Spleen (tissue), 7 donors: ENCODE data around the gene TAGLN3.

Experiments
- POLR2A ChIP-seq, 3 donors: fragments of 450-650 bp; IDR thresholded peaks; one replicate each; pipeline ENCODE4 v1.5.1; 2017; ENCODE audit warnings: antibody characterized with exemption in 3 of 3, mild to moderate bottlenecking in 1 of 3
- TF ChIP-seq, protein P1 (sequence below), 11 experiments: fragments of 200-600 bp in 7 of 11; fragments of 450-650 bp in 4 of 11; sonication (generic) in 4 of 11; IDR thresholded peaks in 8 of 11; conservative IDR thresholded peaks in 3 of 11; 1 replicate in 7 of 11; 2 replicates in 4 of 11; pipeline versions ENCODE4 v1.4.0 to v1.8.0; 2016 to 2021; ENCODE audit warnings: antibody characterized with exemption in 11 of 11, inconsistent platforms in 4 of 11, mild to moderate bottlenecking in 1 of 11
- donor health status: DM: no; HTN: no; CAD: no; lungs with moderate emphysema.
- donor health status: DM: no; HTN: no; CAD: no.
- donor health status: DM: no; HTN: no; CAD: no.

DNA sequence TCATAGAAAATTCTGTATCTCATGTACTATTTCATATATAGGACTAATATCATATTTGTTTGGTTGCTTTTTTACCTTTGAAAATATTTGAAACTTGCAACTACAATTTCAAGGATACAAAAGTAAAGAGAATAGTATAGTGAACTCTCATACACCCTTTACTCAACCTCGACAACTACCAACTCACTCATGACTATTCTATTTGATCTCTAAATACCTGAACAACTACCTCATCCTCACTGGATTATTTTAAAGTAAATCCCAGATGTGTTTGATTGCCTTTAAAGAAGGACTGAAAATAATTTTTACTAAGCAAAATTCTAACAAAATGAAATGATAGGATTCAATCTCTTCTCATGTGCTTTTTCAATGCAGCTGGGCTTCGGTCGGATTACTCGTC lies 47.9 kb downstream of the TAGLN3 start:
- TF ChIP-seq POLR2A (IDR thresholded peaks at IDR 0.05): no peak
- TF ChIP-seq, protein P1, sequence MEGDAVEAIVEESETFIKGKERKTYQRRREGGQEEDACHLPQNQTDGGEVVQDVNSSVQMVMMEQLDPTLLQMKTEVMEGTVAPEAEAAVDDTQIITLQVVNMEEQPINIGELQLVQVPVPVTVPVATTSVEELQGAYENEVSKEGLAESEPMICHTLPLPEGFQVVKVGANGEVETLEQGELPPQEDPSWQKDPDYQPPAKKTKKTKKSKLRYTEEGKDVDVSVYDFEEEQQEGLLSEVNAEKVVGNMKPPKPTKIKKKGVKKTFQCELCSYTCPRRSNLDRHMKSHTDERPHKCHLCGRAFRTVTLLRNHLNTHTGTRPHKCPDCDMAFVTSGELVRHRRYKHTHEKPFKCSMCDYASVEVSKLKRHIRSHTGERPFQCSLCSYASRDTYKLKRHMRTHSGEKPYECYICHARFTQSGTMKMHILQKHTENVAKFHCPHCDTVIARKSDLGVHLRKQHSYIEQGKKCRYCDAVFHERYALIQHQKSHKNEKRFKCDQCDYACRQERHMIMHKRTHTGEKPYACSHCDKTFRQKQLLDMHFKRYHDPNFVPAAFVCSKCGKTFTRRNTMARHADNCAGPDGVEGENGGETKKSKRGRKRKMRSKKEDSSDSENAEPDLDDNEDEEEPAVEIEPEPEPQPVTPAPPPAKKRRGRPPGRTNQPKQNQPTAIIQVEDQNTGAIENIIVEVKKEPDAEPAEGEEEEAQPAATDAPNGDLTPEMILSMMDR (IDR thresholded peaks at IDR 0.05 in 8 of 11, conservative IDR thresholded peaks at IDR 0.05 in 3 of 11): no peak
